Mesendoderm (in vitro differentiated cells): Measurements from ENCODE around the gene NDUFB2.

ENCODE experiments used
- DNase-seq: peaks from one replicate; pipeline ENCODE4 v3.0.0; 2013
- H2AK5ac ChIP-seq: 2 replicates; pipeline ENCODE4 v1.6.1; 2013; ENCODE audit warnings: low read length, inconsistent platforms
- H2BK120ac ChIP-seq: 2 replicates; pipeline ENCODE4 v1.6.1; 2013; ENCODE audit warnings: low read depth, mild to moderate bottlenecking, low read length, moderate library complexity, mixed read lengths
- H2BK15ac ChIP-seq: replicated peaks from 2 replicates; pipeline ENCODE4 v1.6.1; 2013; ENCODE audit warnings: low read depth, mild to moderate bottlenecking, moderate library complexity
- H2BK5ac ChIP-seq: 2 replicates; pipeline ENCODE4 v1.6.1; 2013; ENCODE audit warnings: low read length, inconsistent platforms
- H3K18ac ChIP-seq: 2 replicates; pipeline ENCODE4 v1.6.1; 2013; ENCODE audit warnings: mild to moderate bottlenecking, low read length, mixed read lengths
- H3K23ac ChIP-seq: one replicate; pipeline ENCODE4 v1.6.1; 2013; ENCODE audit warnings: low read length
- H3K27ac ChIP-seq: 2 replicates; pipeline ENCODE4 v1.5.1; 2013; ENCODE audit warnings: low read depth, mild to moderate bottlenecking, inconsistent platforms, low read length, moderate library complexity
- H3K27me3 ChIP-seq: 2 replicates; pipeline ENCODE4 v1.6.1; 2013; ENCODE audit warnings: low read length, control low read depth, mild to moderate bottlenecking, inconsistent platforms; ENCODE audit not compliant: insufficient read depth, poor library complexity
- H3K36me3 ChIP-seq: 2 replicates; pipeline ENCODE4 v1.6.1; 2013; ENCODE audit warnings: low read length, inconsistent platforms; ENCODE audit not compliant: control insufficient read depth, insufficient read depth
- H3K4ac ChIP-seq: one replicate; pipeline ENCODE4 v1.6.1; 2013; ENCODE audit warnings: low read depth, mild to moderate bottlenecking, low read length, moderate library complexity
- H3K4me1 ChIP-seq: 2 replicates; pipeline ENCODE4 v1.6.1; 2013; ENCODE audit warnings: low read depth, low read length, inconsistent platforms; ENCODE audit not compliant: control insufficient read depth
- H3K4me2 ChIP-seq: 2 replicates; pipeline ENCODE4 v1.6.1; 2013; ENCODE audit warnings: low read length
- H3K4me3 ChIP-seq: 2 replicates; pipeline ENCODE4 v1.5.1; 2013; ENCODE audit warnings: mild to moderate bottlenecking, low read length
- H3K56ac ChIP-seq: one replicate; pipeline ENCODE4 v1.6.1; 2013; ENCODE audit warnings: low read length
- H3K79me1 ChIP-seq: 2 replicates; pipeline ENCODE4 v1.6.1; 2013; ENCODE audit warnings: low read length, inconsistent platforms
- H3K79me2 ChIP-seq: 2 replicates; pipeline ENCODE4 v1.6.1; 2013; ENCODE audit warnings: mild to moderate bottlenecking, low read length; ENCODE audit not compliant: control insufficient read depth, insufficient read depth
- H3K9ac ChIP-seq: 2 replicates; pipeline ENCODE4 v1.6.1; 2013; ENCODE audit warnings: low read length, inconsistent platforms
- H4K5ac ChIP-seq: one replicate; pipeline ENCODE4 v1.6.1; 2013; ENCODE audit warnings: low read length
- H4K8ac ChIP-seq: one replicate; pipeline ENCODE4 v1.6.1; 2013; ENCODE audit warnings: low read depth, mild to moderate bottlenecking, control low read depth, low read length, moderate library complexity
- WGBS: extraction: QIAGEN DNeasy Blood & Tissue Kit; methylation state at CpG from one replicate; pipeline ENCODE4 v1.1.7; 2013; ENCODE audit warnings: low lambda C conversion rate, missing lambda C conversion rate; ENCODE audit not compliant: insufficient coverage; ENCODE audit errors: extremely low coverage; 5-methylcytosine and 5-hydroxymethylcytosine counted together

Gene NDUFB2

DNA sequence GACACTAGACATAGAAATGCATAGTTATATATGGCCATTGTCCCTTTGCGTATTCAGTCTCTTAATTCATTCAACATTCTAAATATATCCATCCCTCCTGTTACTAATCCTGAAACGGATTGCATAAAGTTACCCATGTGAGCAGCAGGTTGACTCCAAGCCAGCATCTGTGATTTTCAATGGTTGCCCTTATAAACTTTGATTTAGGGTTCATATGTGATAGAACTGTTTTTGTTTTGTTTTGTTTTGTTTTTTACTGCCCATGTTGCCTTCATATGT lies 42.5 kb upstream of the NDUFB2 start:
- no peak for DNase-seq
- no CpG with 5 or more reads among the region's 2 CpGs for WGBS
- Histone ChIP-seq H3K79me2 (no peaks in the 10 kb centered on the region), H3K23ac (no peak overlapping the region), H3K18ac (no peak overlapping the region), H3K4me2 (no peak overlapping the region), H2AK5ac (no peak overlapping the region), H2BK120ac (no peak overlapping the region), H4K5ac (no peak overlapping the region), H4K8ac (no peak overlapping the region), H3K27ac (no peak overlapping the region), H3K9ac (no peak overlapping the region), H2BK5ac (no peak overlapping the region), H3K56ac (no peak overlapping the region), H3K4ac (no peak overlapping the region), H2BK15ac (no peak overlapping the region), H3K79me1 (no peaks in the 10 kb centered on the region), H3K27me3 (no peaks in the 10 kb centered on the region), H3K4me3 (no peak overlapping the region), H3K36me3 (no peaks in the 10 kb centered on the region), H3K4me1 (no peaks in the 10 kb centered on the region)

DNA sequence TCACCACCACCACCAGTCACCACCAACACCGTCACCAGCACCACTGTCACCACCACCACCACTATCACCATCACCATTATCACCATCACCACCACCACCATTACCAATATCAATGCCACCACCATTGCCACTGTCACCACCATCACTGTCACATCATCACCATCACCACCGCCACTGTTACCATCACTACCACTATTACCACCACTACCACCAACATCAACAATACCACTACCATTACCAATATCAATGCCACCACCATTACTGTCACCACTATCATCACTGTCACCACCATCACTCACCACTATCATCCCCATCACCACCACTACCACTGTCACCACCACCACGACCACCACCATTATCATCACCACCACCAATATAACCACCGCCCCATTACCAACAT lies 41.8 kb upstream of the NDUFB2 start:
- H2BK120ac ChIP-seq, result no peak overlapping the region
- H4K8ac ChIP-seq, result no peak overlapping the region
- H3K4ac ChIP-seq, result no peak overlapping the region
- H4K5ac ChIP-seq, result no peak overlapping the region
- DNase-seq, result no peak
- no peak overlapping the region for H2BK5ac ChIP-seq
- no peak overlapping the region for H3K56ac ChIP-seq
- H3K4me1 ChIP-seq, result no peaks in the 10 kb centered on the region
- no peaks in the 10 kb centered on the region for H3K79me2 ChIP-seq
- H3K79me1 ChIP-seq, result no peaks in the 10 kb centered on the region
- no peak overlapping the region for H2AK5ac ChIP-seq
- H3K4me2 ChIP-seq, result no peak overlapping the region
- no peak overlapping the region for H3K27ac ChIP-seq
- H3K36me3 ChIP-seq, result no peaks in the 10 kb centered on the region
- no peak overlapping the region for H3K4me3 ChIP-seq
- H3K27me3 ChIP-seq, result no peaks in the 10 kb centered on the region
- H3K18ac ChIP-seq, result no peak overlapping the region
- H2BK15ac ChIP-seq, result no peak overlapping the region
- no peak overlapping the region for H3K9ac ChIP-seq
- WGBS, result no CpG with 5 or more reads among the region's 4 CpGs
- no peak overlapping the region for H3K23ac ChIP-seq

DNA sequence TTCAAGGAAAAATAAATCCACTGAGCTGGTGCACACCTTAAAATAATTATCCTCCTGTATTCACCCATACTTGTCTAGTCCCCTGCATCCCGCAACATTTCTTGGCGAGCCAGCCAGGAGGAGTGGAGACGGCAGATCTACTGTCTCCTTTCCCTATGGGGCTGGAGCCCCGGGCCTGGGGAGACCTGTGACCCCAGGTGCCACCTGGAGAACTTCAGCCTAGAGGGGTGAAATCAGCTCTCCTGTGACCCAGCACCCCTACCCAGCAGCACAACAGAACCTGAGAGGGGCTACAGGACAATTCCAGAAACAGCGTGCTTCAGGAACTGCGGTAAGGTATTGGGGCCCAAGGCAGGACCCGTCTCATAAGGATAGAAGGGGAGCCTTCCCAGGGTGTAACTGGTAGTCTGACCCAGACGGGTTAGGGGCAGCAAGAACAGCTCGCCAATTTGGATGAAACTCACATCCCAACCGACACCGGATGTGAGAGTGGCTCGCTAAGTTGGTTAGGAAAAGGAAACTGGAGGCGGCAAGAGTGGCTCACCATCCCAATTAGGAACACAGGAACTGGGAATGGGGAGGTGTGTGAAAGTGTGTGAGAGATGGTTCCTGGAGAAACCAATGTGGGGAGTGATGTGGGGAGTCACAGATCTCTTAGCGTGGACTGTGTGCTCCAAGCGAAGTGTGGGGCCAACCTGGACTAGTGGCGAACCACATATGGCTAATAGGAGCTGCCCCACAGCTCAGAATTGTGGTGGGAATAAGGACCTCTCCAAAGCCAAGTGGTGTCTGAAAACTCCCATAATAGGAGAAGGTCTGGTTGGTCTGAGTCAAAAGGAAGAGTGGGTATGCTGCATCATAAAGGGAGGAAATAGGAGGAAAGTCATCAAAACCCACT lies 40.7 kb upstream of the NDUFB2 start:
- Histone ChIP-seq H2BK5ac (no peak overlapping the region), H2AK5ac (no peak overlapping the region), H4K5ac (no peak overlapping the region), H3K79me2 (no peaks in the 10 kb centered on the region), H3K4ac (no peak overlapping the region), H3K23ac (no peak overlapping the region), H4K8ac (no peak overlapping the region), H3K27ac (no peak overlapping the region), H3K27me3 (no peaks in the 10 kb centered on the region), H3K9ac (no peak overlapping the region), H3K36me3 (no peaks in the 10 kb centered on the region), H3K4me1 (no peaks in the 10 kb centered on the region), H3K56ac (no peak overlapping the region), H2BK15ac (no peak overlapping the region), H3K4me3 (no peak overlapping the region), H2BK120ac (no peak overlapping the region), H3K79me1 (no peaks in the 10 kb centered on the region), H3K4me2 (no peak overlapping the region), H3K18ac (no peak overlapping the region)
- no CpG with 5 or more reads among the region's 16 CpGs for WGBS
- no peak for DNase-seq

GRCh38 chr7:140656548-140657515 lies 39.7 kb upstream of the NDUFB2 start:
- Histone ChIP-seq H4K5ac (no peak overlapping the region), H3K79me2 (no peaks in the 10 kb centered on the region), H3K56ac (no peak overlapping the region), H3K18ac (no peak overlapping the region), H3K79me1 (no peaks in the 10 kb centered on the region), H2AK5ac (no peak overlapping the region), H2BK5ac (no peak overlapping the region), H3K4me1 (no peaks in the 10 kb centered on the region), H3K4me2 (no peak overlapping the region), H3K4me3 (no peak overlapping the region), H3K4ac (no peak overlapping the region), H3K9ac (no peak overlapping the region), H3K27ac (no peak overlapping the region), H2BK120ac (no peak overlapping the region), H3K36me3 (no peaks in the 10 kb centered on the region), H4K8ac (no peak overlapping the region), H2BK15ac (no peak overlapping the region), H3K23ac (no peak overlapping the region), H3K27me3 (no peaks in the 10 kb centered on the region)
- no CpG with 5 or more reads among the region's 11 CpGs for WGBS
- DNase-seq, result no peak

DNA sequence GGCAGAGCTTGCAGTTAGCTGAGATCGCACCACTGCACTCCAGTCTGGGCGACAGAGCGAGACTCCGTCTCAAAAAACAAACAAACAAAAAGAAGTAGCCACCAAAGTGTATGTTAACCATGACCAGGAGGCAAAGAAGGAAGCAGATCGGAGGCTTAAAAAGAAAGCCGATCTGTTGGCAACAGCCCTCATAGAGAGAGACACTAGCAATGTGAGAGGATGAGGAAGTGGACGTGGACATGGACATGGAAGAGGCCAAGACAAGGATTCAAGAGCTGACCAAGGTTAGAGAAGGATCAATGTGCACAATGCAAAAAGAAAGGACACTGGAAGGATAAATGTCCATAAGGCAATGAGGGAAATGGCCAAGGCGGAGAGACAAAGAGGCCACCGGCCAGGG lies 38.6 kb upstream of the NDUFB2 start:
- no CpG with 5 or more reads among the region's 9 CpGs for WGBS
- Histone ChIP-seq H3K56ac (no peak overlapping the region), H3K27me3 (no peaks in the 10 kb centered on the region), H4K8ac (no peak overlapping the region), H4K5ac (no peak overlapping the region), H3K27ac (no peak overlapping the region), H3K4me2 (no peak overlapping the region), H3K4ac (no peak overlapping the region), H3K36me3 (no peaks in the 10 kb centered on the region), H3K79me1 (no peaks in the 10 kb centered on the region), H2BK15ac (no peak overlapping the region), H3K9ac (no peak overlapping the region), H2AK5ac (no peak overlapping the region), H3K18ac (no peak overlapping the region), H2BK5ac (no peak overlapping the region), H3K79me2 (no peaks in the 10 kb centered on the region), H3K4me1 (no peaks in the 10 kb centered on the region), H3K4me3 (no peak overlapping the region), H2BK120ac (no peak overlapping the region), H3K23ac (no peak overlapping the region)
- DNase-seq, result no peak
